Measurements from ENCODE around the gene SRPRA.
"Not testable (repeated sequence)": the region's sequence is repeated elsewhere in the genome, so short reads cannot be mapped to it uniquely, and the experiment has no call there.

DNA sequence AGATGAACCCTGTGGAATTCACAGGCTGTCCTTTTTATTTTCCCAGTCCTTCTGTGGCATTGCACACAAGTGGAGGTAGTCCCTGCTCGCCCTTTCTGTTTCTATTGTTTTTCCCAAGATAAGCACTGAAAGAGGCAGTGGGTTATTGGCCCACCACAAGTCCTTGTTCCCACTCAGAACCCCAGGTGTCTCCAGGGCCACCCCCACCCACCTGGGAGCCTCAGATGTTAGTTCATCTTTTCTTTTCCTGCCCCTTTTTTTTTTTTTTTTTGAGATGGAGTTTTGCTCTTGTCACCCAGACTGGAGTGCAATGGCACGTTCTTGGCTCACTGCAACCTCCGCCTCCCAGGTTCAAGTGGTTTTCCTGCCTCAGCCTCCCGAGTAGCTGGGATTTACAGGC lies 40.1 kb upstream of the SRPRA start:
- TF ChIP-seq, protein P1, sequence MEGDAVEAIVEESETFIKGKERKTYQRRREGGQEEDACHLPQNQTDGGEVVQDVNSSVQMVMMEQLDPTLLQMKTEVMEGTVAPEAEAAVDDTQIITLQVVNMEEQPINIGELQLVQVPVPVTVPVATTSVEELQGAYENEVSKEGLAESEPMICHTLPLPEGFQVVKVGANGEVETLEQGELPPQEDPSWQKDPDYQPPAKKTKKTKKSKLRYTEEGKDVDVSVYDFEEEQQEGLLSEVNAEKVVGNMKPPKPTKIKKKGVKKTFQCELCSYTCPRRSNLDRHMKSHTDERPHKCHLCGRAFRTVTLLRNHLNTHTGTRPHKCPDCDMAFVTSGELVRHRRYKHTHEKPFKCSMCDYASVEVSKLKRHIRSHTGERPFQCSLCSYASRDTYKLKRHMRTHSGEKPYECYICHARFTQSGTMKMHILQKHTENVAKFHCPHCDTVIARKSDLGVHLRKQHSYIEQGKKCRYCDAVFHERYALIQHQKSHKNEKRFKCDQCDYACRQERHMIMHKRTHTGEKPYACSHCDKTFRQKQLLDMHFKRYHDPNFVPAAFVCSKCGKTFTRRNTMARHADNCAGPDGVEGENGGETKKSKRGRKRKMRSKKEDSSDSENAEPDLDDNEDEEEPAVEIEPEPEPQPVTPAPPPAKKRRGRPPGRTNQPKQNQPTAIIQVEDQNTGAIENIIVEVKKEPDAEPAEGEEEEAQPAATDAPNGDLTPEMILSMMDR (IDR thresholded peaks at IDR 0.05) = not testable (repeated sequence)
- not testable (repeated sequence) for TF ChIP-seq POLR2A (IDR thresholded peaks at IDR 0.05)

Data from adrenal gland (tissue), 5 donors.